Thymus (tissue), 11 donors: ENCODE measurements around the gene ZBTB18. TPM values are rescaled to one million over a fixed set of nuclear protein-coding genes. Genes with fewer than 3 reads are reported as not detected.

ENCODE experiments used
- DNase-seq, 9 donors: peaks; one replicate each; pipeline ENCODE4 v3.0.0-alpha.2; 2013; ENCODE audit warnings: low spot score in 9 of 9, low read depth in 6 of 9, missing footprints in 1 of 9
- H3K27ac ChIP-seq, 2 donors: one replicate each; pipeline ENCODE4 v1.5.1; 2013; ENCODE audit warnings: control low read depth in 1 of 2, low read depth in 1 of 2, low read length in 1 of 2, mild to moderate bottlenecking in 1 of 2, moderate library complexity in 1 of 2
- H3K27me3 ChIP-seq, 2 donors: one replicate each; pipeline ENCODE4 v1.5.1; 2013; ENCODE audit warnings: low read length in 1 of 2; ENCODE audit not compliant: control insufficient read depth in 2 of 2, insufficient read depth in 1 of 2
- H3K36me3 ChIP-seq, 2 donors: one replicate each; pipeline ENCODE4 v1.5.1; 2013; ENCODE audit warnings: low read length in 1 of 2, mild to moderate bottlenecking in 1 of 2, moderate library complexity in 1 of 2; ENCODE audit not compliant: control insufficient read depth in 2 of 2, insufficient read depth in 2 of 2
- H3K4me1 ChIP-seq, 2 donors: one replicate each; pipeline ENCODE4 v1.5.1; 2013; ENCODE audit warnings: low read length in 2 of 2; ENCODE audit not compliant: control insufficient read depth in 2 of 2, insufficient read depth in 2 of 2
- H3K4me3 ChIP-seq, 2 donors: one replicate each; pipeline ENCODE4 v1.5.1; 2013; ENCODE audit warnings: low read length in 2 of 2, control low read depth in 1 of 2, mild to moderate bottlenecking in 1 of 2
- H3K9me3 ChIP-seq, 2 donors: one replicate each; pipeline ENCODE4 v1.5.1; 2013; ENCODE audit warnings: low read length in 1 of 2, mild to moderate bottlenecking in 1 of 2; ENCODE audit not compliant: control insufficient read depth in 2 of 2, insufficient read depth in 1 of 2
- WGBS: extraction: QIAGEN DNeasy Blood & Tissue Kit; methylation state at CpG from one replicate; pipeline ENCODE4 v1.1.7; 2013; 5-methylcytosine and 5-hydroxymethylcytosine counted together
- polyA plus RNA-seq: library from polyadenylated mRNA; stranded (reverse); fragments of 200-250 nt; gene quantifications from one replicate; pipeline ENCODE4 v1.2.3, GENCODE V29; 2013
- total RNA-seq: library from RNA; stranded (reverse); fragments of 120-200 nt; gene quantifications from one replicate; pipeline ENCODE4 v1.2.4, GENCODE V29; 2013
- donor health status: healthy.

The ZBTB18 gene
- total and polyA plus RNA-seq, 2 donors, result 37.2 to 47.3 TPM

GRCh38 chr1:244096691-244097090, 45.6 kb downstream of the ZBTB18 start:
- no peaks in the 10 kb centered on the region for H3K36me3 ChIP-seq
- no peak for DNase-seq
- no peaks in the 10 kb centered on the region for H3K9me3 ChIP-seq
- H3K27me3 ChIP-seq, result no peaks in the 10 kb centered on the region
- H3K27ac ChIP-seq, result no peak overlapping the region
- H3K4me1 ChIP-seq, result peaks cover 8 to 16% of the 10 kb centered on the region in 2 donors
- H3K4me3 ChIP-seq, result no peak overlapping the region
- 96% methylated on average over 9 of the region's 9 CpGs for WGBS

GRCh38 chr1:244097523-244098405, 46.7 kb downstream of the ZBTB18 start:
- H3K9me3 ChIP-seq, result no peaks in the 10 kb centered on the region
- whole genome bisulfite sequencing, result 88% methylated on average over 7 of the region's 7 CpGs
- no peaks in the 10 kb centered on the region for H3K27me3 ChIP-seq
- peaks cover 8 to 16% of the 10 kb centered on the region in 2 donors for H3K4me1 ChIP-seq
- no peak for DNase-seq
- H3K36me3 ChIP-seq, result no peaks in the 10 kb centered on the region
- no peak overlapping the region for H3K4me3 ChIP-seq
- no peak overlapping the region for H3K27ac ChIP-seq

GRCh38 chr1:244099258-244099930, 48.3 kb downstream of the ZBTB18 start:
- no peaks in the 10 kb centered on the region for H3K9me3 ChIP-seq
- H3K27ac ChIP-seq, result no peak overlapping the region
- H3K4me3 ChIP-seq, result no peak overlapping the region
- H3K27me3 ChIP-seq, result no peaks in the 10 kb centered on the region
- peaks cover 8 to 16% of the 10 kb centered on the region in 2 donors for H3K4me1 ChIP-seq
- DNase-seq, result peak in 1 of 9 donors; percentile 18
- WGBS, result 77% methylated on average over 19 of the region's 19 CpGs
- H3K36me3 ChIP-seq, result no peaks in the 10 kb centered on the region

GRCh38 chr1:244100276-244100675, 49.2 kb downstream of the ZBTB18 start:
- DNase-seq, result no peak
- Histone ChIP-seq H3K36me3 (no peaks in the 10 kb centered on the region), H3K27ac (no peak overlapping the region), H3K4me1 (peaks cover 8 to 16% of the 10 kb centered on the region in 2 donors), H3K9me3 (no peaks in the 10 kb centered on the region), H3K27me3 (no peaks in the 10 kb centered on the region), H3K4me3 (no peak overlapping the region)
- WGBS, result 74% methylated on average over 5 of the region's 5 CpGs

- WGBS, result 35% methylated on average over 18 of the region's 18 CpGs
- DNase-seq, result peak; percentile 13 to 72 (median 34)
- H3K36me3 ChIP-seq, result no peaks in the 10 kb centered on the region
- peak overlapping the region; percentile 6 to 64 for H3K27ac ChIP-seq
- peaks cover 8 to 16% of the 10 kb centered on the region in 2 donors for H3K4me1 ChIP-seq
- no peaks in the 10 kb centered on the region for H3K9me3 ChIP-seq
- no peaks in the 10 kb centered on the region for H3K27me3 ChIP-seq
- H3K4me3 ChIP-seq, result no peak overlapping the region
Observed at GRCh38 chr1:244100704-244101453, 49.8 kb downstream of the ZBTB18 start.

GRCh38 chr1:244102046-244102445, 51.0 kb downstream of the ZBTB18 start:
- Histone ChIP-seq H3K9me3 (no peaks in the 10 kb centered on the region), H3K4me3 (no peak overlapping the region), H3K27ac (no peak overlapping the region), H3K36me3 (no peaks in the 10 kb centered on the region), H3K4me1 (peaks cover 8 to 9% of the 10 kb centered on the region in 2 donors), H3K27me3 (no peaks in the 10 kb centered on the region)
- 92% methylated on average over 10 of the region's 10 CpGs for WGBS
- DNase-seq, result no peak

- Histone ChIP-seq H3K9me3 (no peaks in the 10 kb centered on the region), H3K27me3 (no peaks in the 10 kb centered on the region), H3K27ac (no peak overlapping the region), H3K4me1 (peaks cover 8 to 9% of the 10 kb centered on the region in 2 donors), H3K36me3 (no peaks in the 10 kb centered on the region), H3K4me3 (no peak overlapping the region)
- DNase-seq, result no peak
- WGBS, result 74% methylated on average over 14 of the region's 14 CpGs
Observed at GRCh38 chr1:244102468-244102867, 51.4 kb downstream of the ZBTB18 start.

- Histone ChIP-seq H3K9me3 (no peaks in the 10 kb centered on the region), H3K4me1 (peaks cover 8 to 9% of the 10 kb centered on the region in 2 donors), H3K4me3 (no peak overlapping the region), H3K27me3 (no peaks in the 10 kb centered on the region), H3K27ac (no peak overlapping the region), H3K36me3 (no peaks in the 10 kb centered on the region)
- WGBS, result 95% methylated on average over 10 of the region's 10 CpGs
- no peak for DNase-seq
Observed at GRCh38 chr1:244104309-244105060, 53.4 kb downstream of the ZBTB18 start.
